GM12865 (cell line): ENCODE measurements around the gene REC8.

Experiments
- DNase-seq: peaks from one replicate; pipeline ENCODE4 v3.0.0; 2010; ENCODE audit warnings: low read depth
- H3K4me3 ChIP-seq: 2 replicates; pipeline ENCODE4 v1.5.1; 2011; ENCODE audit warnings: mild to moderate bottlenecking, low read depth, low read length, control low read depth
- TF ChIP-seq, protein P1 (sequence below): IDR thresholded peaks from 2 replicates; pipeline ENCODE4 v1.5.1; 2011; ENCODE audit warnings: low read length, control low read depth, low read depth, inconsistent platforms; ENCODE audit not compliant: insufficient read depth; ENCODE audit errors: missing control alignments

REC8 gene

GRCh38 chr14:24160499-24160849 lies 11.4 kb upstream of the REC8 start:
- TF ChIP-seq, protein P1, sequence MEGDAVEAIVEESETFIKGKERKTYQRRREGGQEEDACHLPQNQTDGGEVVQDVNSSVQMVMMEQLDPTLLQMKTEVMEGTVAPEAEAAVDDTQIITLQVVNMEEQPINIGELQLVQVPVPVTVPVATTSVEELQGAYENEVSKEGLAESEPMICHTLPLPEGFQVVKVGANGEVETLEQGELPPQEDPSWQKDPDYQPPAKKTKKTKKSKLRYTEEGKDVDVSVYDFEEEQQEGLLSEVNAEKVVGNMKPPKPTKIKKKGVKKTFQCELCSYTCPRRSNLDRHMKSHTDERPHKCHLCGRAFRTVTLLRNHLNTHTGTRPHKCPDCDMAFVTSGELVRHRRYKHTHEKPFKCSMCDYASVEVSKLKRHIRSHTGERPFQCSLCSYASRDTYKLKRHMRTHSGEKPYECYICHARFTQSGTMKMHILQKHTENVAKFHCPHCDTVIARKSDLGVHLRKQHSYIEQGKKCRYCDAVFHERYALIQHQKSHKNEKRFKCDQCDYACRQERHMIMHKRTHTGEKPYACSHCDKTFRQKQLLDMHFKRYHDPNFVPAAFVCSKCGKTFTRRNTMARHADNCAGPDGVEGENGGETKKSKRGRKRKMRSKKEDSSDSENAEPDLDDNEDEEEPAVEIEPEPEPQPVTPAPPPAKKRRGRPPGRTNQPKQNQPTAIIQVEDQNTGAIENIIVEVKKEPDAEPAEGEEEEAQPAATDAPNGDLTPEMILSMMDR: no peak
- H3K4me3 ChIP-seq: peak overlapping the region; percentile 97
- DNase-seq: no peak

DNA sequence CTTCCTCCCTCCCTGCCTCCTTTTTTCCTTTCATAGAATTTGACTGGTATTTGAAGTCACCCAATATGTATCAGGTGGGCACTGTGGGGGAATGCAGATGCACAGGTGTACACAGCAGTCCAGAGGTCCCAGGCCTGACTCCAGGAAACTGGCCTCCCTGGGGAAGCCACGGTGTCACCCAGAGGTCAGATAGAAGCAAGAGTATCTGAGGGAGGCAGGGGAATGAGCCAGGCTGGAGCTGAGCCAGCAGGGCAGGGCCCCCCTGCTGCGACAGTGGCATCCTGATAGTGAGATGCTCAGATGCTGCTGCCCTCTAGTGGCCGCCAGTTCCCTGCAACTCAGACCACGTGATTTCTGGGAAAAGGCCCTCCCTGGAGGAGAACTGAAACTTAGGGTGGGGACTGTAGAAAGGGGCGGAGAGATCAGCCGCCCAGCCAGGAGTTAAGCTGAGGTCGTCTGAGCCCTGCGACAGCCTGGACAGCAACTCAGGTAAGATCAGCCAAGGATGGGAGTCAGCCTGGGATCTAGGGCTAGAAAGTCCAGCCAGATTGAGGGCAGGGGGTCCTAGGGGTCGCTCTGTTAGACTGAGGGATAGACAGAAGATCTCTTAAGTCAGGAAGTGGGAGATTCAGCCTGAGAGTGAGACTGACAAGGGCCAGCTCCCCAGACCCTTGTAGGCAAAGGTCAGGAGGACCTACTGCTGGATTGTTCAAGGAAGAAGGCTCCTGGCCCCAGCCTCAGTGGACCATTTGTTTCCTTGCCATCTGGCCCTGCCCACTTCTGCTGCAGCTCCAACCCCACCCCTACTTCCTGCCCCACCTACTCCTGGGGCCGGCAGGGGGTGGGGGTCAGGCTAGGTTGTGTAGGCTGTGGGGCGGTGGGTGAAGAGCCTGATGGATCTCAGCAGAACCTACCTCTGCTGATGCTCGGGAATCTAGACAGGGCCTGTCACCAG lies 10.8 kb upstream of the REC8 start, which contains the start of gene IRF9:
TSS of gene IRF9 (plus strand) at position 416 of the 955 bp plus-strand sequence. CDS start 880 bp downstream, outside the sequence.
- peak; percentile 98 for DNase-seq
- peak within 1 kb of the TSS; percentile 97 for H3K4me3 ChIP-seq
- TF ChIP-seq, protein P1: peak; percentile 92

DNA sequence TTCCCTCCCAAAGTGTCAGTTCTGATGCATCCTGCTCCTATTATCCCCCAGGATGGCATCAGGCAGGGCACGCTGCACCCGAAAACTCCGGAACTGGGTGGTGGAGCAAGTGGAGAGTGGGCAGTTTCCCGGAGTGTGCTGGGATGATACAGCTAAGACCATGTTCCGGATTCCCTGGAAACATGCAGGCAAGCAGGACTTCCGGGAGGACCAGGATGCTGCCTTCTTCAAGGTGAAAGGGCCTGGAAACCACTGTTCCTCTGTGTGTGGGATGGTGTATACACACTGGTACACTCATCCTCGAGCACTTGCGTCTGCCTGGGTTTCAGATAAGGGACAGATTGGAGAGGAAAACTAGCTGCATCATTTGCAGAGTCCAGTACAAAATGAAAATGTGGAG lies 9.8 kb upstream of the REC8 start:
- H3K4me3 ChIP-seq: peak overlapping the region; percentile 97
- DNase-seq: peak; percentile 42
- TF ChIP-seq, protein P1: no peak

GRCh38 chr14:24164518-24164991 lies 7.3 kb upstream of the REC8 start:
- H3K4me3 ChIP-seq: no peak overlapping the region
- TF ChIP-seq, protein P1: no peak

DNA sequence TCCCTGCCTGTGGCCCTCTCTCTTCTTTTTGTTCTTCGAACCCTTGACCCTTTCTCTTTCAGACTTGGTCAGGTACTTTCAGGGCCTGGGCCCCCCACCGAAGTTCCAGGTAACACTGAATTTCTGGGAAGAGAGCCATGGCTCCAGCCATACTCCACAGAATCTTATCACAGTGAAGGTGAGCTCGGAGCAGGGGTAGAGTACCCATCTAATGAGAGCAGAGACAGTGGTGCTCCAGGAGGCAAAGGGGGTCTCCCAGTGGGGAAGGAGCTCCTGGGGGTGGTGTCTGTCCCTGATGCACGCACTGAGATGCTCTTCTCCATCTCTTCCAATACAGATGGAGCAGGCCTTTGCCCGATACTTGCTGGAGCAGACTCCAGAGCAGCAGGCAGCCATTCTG lies 6.1 kb upstream of the REC8 start:
- TF ChIP-seq, protein P1: no peak

More at GRCh38 chr14:24164518-24164991, 7.3 kb upstream of the REC8 start:
- DNase-seq: no peak

DNA sequence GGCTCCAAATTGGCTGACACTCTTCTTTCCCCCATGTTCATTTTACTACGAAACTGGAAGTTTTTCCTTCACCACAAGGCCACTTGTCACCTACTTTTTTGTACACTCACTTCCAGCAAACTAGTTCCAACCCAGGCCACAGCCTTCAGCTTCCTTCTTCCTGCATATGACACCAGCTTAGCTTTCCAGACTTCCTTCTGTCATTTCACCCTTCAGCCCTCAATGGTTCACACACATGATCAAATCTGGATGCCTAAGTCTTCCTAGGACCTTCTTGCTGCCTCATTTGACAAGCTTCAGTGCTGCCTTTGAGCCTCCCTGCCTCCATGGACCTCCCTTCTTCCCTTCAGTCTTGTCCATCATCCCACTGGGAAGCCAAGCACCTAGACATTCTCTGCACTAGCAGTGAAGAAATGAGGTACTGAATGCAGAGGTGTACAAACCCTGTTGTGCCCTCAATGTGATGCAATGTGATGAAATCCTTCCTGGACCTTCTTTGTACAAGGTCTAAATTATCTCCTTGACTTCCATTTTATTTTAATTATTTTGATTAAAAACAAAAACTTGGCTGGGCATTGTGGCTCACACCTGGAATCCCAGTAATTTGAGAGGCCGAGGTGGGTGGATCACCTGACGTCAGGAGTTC lies 4.3 kb upstream of the REC8 start:
- TF ChIP-seq, protein P1: no peak
- no peak overlapping the region for H3K4me3 ChIP-seq
- no peak for DNase-seq

More for the DNA sequence above, 6.1 kb upstream of the REC8 start:
- DNase-seq: no peak
- no peak overlapping the region for H3K4me3 ChIP-seq
